GM23338 (cell line): ENCODE measurements around the gene UBASH3B.

ENCODE experiments used
- CREB1 ChIP-seq: fragments of 250-450 bp; sonication (Bioruptor Pico); IDR thresholded peaks from 2 replicates; pipeline ENCODE4 v1.5.0; 2020; ENCODE audit warnings: low read depth, mild to moderate bottlenecking, moderate library complexity
- CTCF ChIP-seq, 2 experiments: fragments of 200-600 bp in 1 of 2; sonication (generic) in 1 of 2; conservative IDR thresholded peaks; 2 replicates each; pipeline versions ENCODE4 v1.5.1 to v1.6.1; 2016 to 2017; ENCODE audit warnings: antibody characterized with exemption in 2 of 2, low read depth in 2 of 2, mild to moderate bottlenecking in 2 of 2, moderate library complexity in 1 of 2
- EZH2 ChIP-seq: fragments of 200-600 bp; sonication (generic); IDR thresholded peaks from one replicate; pipeline ENCODE4 v1.8.0; 2017; ENCODE audit warnings: antibody characterized with exemption, mild to moderate bottlenecking, low read depth; ENCODE audit not compliant: unreplicated experiment
- EZH2phosphoT487 ChIP-seq: fragments of 200-600 bp; sonication (generic); IDR thresholded peaks from one replicate; pipeline ENCODE4 v1.8.1; 2018; ENCODE audit warnings: antibody characterized with exemption; ENCODE audit not compliant: unreplicated experiment
- POLR2AphosphoS5 ChIP-seq: IDR thresholded peaks from 2 replicates; pipeline ENCODE4 v1.6.1; 2016; ENCODE audit warnings: antibody characterized with exemption, low read depth
- TF ChIP-seq, protein P1 (sequence below): IDR thresholded peaks from one replicate; pipeline ENCODE4 v1.6.1; 2018; ENCODE audit warnings: antibody characterized with exemption; ENCODE audit not compliant: unreplicated experiment

DNA sequence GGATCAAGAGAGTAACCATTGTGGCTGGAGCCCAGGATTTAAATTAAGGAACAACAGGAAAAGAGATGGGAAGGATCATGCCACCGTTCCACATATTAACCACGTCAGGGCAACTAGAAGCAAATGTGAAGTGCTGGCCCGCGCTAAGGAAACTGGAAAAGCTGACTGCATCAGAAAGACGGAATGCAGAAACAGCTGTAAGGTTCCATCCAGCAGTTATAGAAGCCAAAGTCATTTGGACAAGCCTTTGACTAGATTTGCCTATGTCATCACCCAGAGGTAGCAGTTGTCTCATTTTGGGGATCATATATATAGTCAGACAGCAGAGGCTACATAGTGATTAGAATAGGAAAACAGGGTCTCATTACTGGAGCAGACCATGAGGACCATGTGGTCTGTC is 139.8 kb downstream of the UBASH3B start:
- TF ChIP-seq POLR2AphosphoS5, result no peak
- no peak for TF ChIP-seq CTCF (conservative IDR thresholded peaks at IDR 0.05; ENCODE audit: low read depth in 2 of 2)
- TF ChIP-seq, protein P1, sequence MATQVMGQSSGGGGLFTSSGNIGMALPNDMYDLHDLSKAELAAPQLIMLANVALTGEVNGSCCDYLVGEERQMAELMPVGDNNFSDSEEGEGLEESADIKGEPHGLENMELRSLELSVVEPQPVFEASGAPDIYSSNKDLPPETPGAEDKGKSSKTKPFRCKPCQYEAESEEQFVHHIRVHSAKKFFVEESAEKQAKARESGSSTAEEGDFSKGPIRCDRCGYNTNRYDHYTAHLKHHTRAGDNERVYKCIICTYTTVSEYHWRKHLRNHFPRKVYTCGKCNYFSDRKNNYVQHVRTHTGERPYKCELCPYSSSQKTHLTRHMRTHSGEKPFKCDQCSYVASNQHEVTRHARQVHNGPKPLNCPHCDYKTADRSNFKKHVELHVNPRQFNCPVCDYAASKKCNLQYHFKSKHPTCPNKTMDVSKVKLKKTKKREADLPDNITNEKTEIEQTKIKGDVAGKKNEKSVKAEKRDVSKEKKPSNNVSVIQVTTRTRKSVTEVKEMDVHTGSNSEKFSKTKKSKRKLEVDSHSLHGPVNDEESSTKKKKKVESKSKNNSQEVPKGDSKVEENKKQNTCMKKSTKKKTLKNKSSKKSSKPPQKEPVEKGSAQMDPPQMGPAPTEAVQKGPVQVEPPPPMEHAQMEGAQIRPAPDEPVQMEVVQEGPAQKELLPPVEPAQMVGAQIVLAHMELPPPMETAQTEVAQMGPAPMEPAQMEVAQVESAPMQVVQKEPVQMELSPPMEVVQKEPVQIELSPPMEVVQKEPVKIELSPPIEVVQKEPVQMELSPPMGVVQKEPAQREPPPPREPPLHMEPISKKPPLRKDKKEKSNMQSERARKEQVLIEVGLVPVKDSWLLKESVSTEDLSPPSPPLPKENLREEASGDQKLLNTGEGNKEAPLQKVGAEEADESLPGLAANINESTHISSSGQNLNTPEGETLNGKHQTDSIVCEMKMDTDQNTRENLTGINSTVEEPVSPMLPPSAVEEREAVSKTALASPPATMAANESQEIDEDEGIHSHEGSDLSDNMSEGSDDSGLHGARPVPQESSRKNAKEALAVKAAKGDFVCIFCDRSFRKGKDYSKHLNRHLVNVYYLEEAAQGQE, result no peak
- no peak for TF ChIP-seq EZH2phosphoT487
- no peak for TF ChIP-seq EZH2
- no peak for TF ChIP-seq CREB1
